K562 (cell line): ENCODE data around the gene ARHGDIA. TPM values are rescaled to one million over a fixed set of nuclear protein-coding genes. Genes with fewer than 3 reads are reported as not detected.

Source experiments
- CCAR2 ChIP-seq: fragments of 200-400 bp; formaldehyde crosslinking; IDR thresholded peaks from 2 replicates; pipeline ENCODE4 v1.6.1; 2017; ENCODE audit warnings: mild to moderate bottlenecking, low read depth, low read length
- CHD2 ChIP-seq: IDR thresholded peaks from 2 replicates; pipeline ENCODE4 v1.6.1; 2011; ENCODE audit warnings: low read depth, low read length
- EGR1 ChIP-seq: fragments of 450-650 bp; conservative IDR thresholded peaks from 2 replicates; pipeline ENCODE4 v1.6.1; 2017; ENCODE audit warnings: mild to moderate bottlenecking
- RBFOX2 ChIP-seq: fragments of 200-400 bp; formaldehyde crosslinking; IDR thresholded peaks from 2 replicates; pipeline ENCODE4 v1.6.1; 2017; ENCODE audit warnings: low read depth, mild to moderate bottlenecking, low read length, moderate library complexity
- RBM22 ChIP-seq: fragments of 200-400 bp; formaldehyde crosslinking; IDR thresholded peaks from 2 replicates; pipeline ENCODE4 v1.6.1; 2018; ENCODE audit warnings: low read length, low read depth; ENCODE audit not compliant: poor library complexity, severe bottlenecking
- RBM25 ChIP-seq: fragments of 200-400 bp; formaldehyde crosslinking; IDR thresholded peaks from 2 replicates; pipeline ENCODE4 v1.6.1; 2018; ENCODE audit warnings: low read length, low read depth, moderate library complexity; ENCODE audit not compliant: severe bottlenecking
- ZNF444 ChIP-seq: fragments of 250-450 bp; sonication (Bioruptor Pico); IDR thresholded peaks from 2 replicates; pipeline ENCODE4 v1.4.0; 2020; ENCODE audit warnings: mild to moderate bottlenecking, moderate library complexity
- polyA plus RNA-seq, 8 experiments: library from polyadenylated mRNA; depleted of rRNA in 4 of 8; stranded (reverse) in 5 of 8; unstranded in 3 of 8; fragments of >200 nt; fragmentation: Nextera tagmentation in 2 of 8; fragmentation: Illumina TruSeq in 1 of 8; extraction: Ambion mirVana in 2 of 8; extraction: Trizol in 1 of 8; gene quantifications; 2 replicates each; pipeline versions ENCODE4 v1.2.1 to v1.2.3, GENCODE V29; 2011 to 2014; ENCODE audit warnings: inconsistent platforms in 1 of 8, missing spikeins in 1 of 8
- total RNA-seq, 7 experiments: library from RNA; depleted of rRNA in 6 of 7; stranded (reverse); fragments of >200 nt in 6 of 7; fragmentation: Illumina TruSeq in 2 of 7; extraction: Trizol in 2 of 7; gene quantifications; 2 replicates each; pipeline versions ENCODE4 v1.2.1 to v1.2.3, GENCODE V29; 2011 to 2021; ENCODE audit warnings: low replicate concordance in 1 of 7
- TF ChIP-seq, protein P1 (sequence below): fragments of 250-450 bp; sonication (Bioruptor Pico); IDR thresholded peaks from 2 replicates; pipeline ENCODE4 v1.5.1; 2021; ENCODE audit warnings: mild to moderate bottlenecking
- TF ChIP-seq, protein P2 (sequence below): sonication (generic); IDR thresholded peaks from 2 replicates; pipeline ENCODE4 v1.6.1; 2016

The ARHGDIA gene
- total and polyA plus RNA-seq, 9 of the 15 experiments (the other 6 are each of a cell fraction or from before 2014, with no cell fraction given) = 9.6 to 340 (median 97.6) TPM

DNA sequence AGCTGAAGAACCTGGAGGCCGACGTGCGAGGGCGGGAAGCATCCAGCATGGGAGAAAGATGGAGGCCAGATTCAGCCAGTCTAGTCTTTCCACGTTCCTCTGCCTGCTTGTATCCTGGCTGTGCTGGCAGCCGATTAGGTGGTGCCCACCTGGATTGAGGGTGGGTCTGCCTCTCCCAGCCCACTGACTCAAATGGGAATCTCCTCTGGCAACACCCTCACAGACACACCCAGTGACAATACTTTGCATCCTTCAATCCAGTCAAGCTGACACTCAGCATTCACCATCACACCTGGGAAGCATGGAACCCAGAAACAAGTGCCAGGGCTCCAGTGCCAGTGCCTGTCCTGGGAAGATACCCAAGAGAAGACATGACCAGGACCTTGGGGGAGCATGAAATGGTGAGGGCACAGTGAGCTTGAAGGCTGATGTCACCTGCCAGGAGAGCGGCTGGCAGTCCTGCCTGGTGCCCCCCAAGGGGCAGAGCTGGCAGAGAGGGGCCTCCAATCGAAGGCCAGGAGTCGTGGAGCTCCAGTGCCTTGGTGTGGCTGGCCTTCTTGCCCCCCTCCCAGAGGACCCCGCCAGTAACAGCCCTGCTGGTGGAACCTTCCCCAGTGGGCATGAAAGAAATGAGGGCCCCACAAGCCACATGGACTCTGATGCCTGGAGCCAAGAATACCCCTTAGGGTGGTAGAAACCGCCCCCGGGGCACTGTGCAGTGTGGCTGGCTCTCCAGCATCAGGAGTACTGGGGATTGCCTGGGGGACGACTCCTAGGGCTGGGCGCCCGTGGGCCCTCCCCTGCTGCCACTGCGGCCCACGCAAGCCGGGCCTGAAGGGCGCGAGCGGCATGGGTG, 30.3 kb upstream of the ARHGDIA start (continued):
- TF ChIP-seq, protein P1, sequence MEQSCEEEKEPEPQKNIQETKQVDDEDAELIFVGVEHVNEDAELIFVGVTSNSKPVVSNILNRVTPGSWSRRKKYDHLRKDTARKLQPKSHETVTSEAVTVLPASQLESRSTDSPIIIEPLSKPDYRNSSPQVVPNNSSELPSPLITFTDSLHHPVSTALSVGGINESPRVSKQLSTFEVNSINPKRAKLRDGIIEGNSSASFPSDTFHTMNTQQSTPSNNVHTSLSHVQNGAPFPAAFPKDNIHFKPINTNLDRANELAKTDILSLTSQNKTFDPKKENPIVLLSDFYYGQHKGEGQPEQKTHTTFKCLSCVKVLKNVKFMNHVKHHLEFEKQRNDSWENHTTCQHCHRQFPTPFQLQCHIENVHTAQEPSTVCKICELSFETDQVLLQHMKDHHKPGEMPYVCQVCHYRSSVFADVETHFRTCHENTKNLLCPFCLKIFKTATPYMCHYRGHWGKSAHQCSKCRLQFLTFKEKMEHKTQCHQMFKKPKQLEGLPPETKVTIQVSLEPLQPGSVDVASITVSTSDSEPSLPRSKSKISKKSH = no peak
- TF ChIP-seq RBM25 (no peak), CCAR2 (no peak), RBFOX2 (peak; percentile 33; the same call in 1 of the 2 replicates), RBM22 (peak; percentile 68), CHD2 (no peak), ZNF444 (CRISPR knock-in tag) (no peak), EGR1 (peak; percentile 77)
- TF ChIP-seq, protein P2, sequence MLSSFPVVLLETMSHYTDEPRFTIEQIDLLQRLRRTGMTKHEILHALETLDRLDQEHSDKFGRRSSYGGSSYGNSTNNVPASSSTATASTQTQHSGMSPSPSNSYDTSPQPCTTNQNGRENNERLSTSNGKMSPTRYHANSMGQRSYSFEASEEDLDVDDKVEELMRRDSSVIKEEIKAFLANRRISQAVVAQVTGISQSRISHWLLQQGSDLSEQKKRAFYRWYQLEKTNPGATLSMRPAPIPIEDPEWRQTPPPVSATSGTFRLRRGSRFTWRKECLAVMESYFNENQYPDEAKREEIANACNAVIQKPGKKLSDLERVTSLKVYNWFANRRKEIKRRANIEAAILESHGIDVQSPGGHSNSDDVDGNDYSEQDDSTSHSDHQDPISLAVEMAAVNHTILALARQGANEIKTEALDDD = no peak
- TF ChIP-seq, all 486 proteins: peak for 11
